Osteoblast (primary cell): ENCODE results near the gene C9orf153. TPM values are rescaled to one million over a fixed set of nuclear protein-coding genes. Genes with fewer than 3 reads are reported as not detected.

ENCODE experiments used
- DNase-seq: peaks from one replicate; pipeline ENCODE4 v3.0.0; 2011; ENCODE audit warnings: low spot score, mixed read lengths; ENCODE audit not compliant: insufficient read length; ENCODE audit errors: missing footprints
- H2AFZ ChIP-seq: 2 replicates; pipeline ENCODE4 v1.6.0; 2011; ENCODE audit warnings: mild to moderate bottlenecking, low read length
- H3K27ac ChIP-seq: 2 replicates; pipeline ENCODE4 v1.5.1; 2011; ENCODE audit warnings: mild to moderate bottlenecking, low read depth, low read length, moderate library complexity
- H3K27me3 ChIP-seq: 2 replicates; pipeline ENCODE4 v1.6.0; 2012; ENCODE audit warnings: mild to moderate bottlenecking, control low read depth, inconsistent platforms, low read length, moderate library complexity; ENCODE audit not compliant: insufficient read depth
- H3K36me3 ChIP-seq: 2 replicates; pipeline ENCODE4 v1.5.1; 2011; ENCODE audit warnings: mild to moderate bottlenecking, low read length, control low read depth, moderate library complexity; ENCODE audit not compliant: insufficient read depth
- H3K4me1 ChIP-seq: 2 replicates; pipeline ENCODE4 v1.5.1; 2011; ENCODE audit warnings: mild to moderate bottlenecking, low read length, control low read depth, moderate library complexity; ENCODE audit not compliant: insufficient read depth
- H3K4me2 ChIP-seq: 2 replicates; pipeline ENCODE4 v1.6.0; 2011; ENCODE audit warnings: mild to moderate bottlenecking, low read length; ENCODE audit not compliant: insufficient read depth
- H3K4me3 ChIP-seq: fragments of 200-600 bp; sonication (generic); 3 replicates; pipeline ENCODE4 v1.5.1; 2012; ENCODE audit warnings: mild to moderate bottlenecking, low read length, inconsistent platforms; ENCODE audit not compliant: insufficient read depth
- H3K79me2 ChIP-seq: 2 replicates; pipeline ENCODE4 v1.6.0; 2012; ENCODE audit warnings: mild to moderate bottlenecking, low read length, control low read depth, inconsistent platforms; ENCODE audit not compliant: insufficient read depth
- H3K9me3 ChIP-seq: 2 replicates; pipeline ENCODE4 v1.5.1; 2011; ENCODE audit warnings: low read depth, low read length, control low read depth
- H4K20me1 ChIP-seq: 2 replicates; pipeline ENCODE4 v1.6.0; 2012; ENCODE audit warnings: mild to moderate bottlenecking, low read length, control low read depth; ENCODE audit not compliant: insufficient read depth
- CTCF ChIP-seq: IDR thresholded peaks from 2 replicates; pipeline ENCODE4 v1.5.1; 2011; ENCODE audit warnings: mild to moderate bottlenecking, low read depth, low read length, moderate library complexity; ENCODE audit errors: extremely low read depth
- total RNA-seq: library from RNA; depleted of rRNA; stranded (reverse); fragments of >200 nt; gene quantifications from 2 replicates; pipeline ENCODE4 v1.2.3, GENCODE V29; 2012

C9orf153 gene
- total RNA-seq, 1 donor, result under 0.01 TPM

- H3K9me3 ChIP-seq, result no peaks in the 10 kb centered on the region
- no peak for DNase-seq
- no peaks in the 10 kb centered on the region for H3K27me3 ChIP-seq
- no peak overlapping the region for H3K4me2 ChIP-seq
- no peak for TF ChIP-seq CTCF
- peaks cover 10% of the 10 kb centered on the region for H4K20me1 ChIP-seq
- H3K79me2 ChIP-seq, result peaks cover 31% of the 10 kb centered on the region
- H2AFZ ChIP-seq, result no peak overlapping the region
- no peaks in the 10 kb centered on the region for H3K4me1 ChIP-seq
- H3K4me3 ChIP-seq, result no peak overlapping the region
- no peak overlapping the region for H3K27ac ChIP-seq
- peaks cover 30% of the 10 kb centered on the region for H3K36me3 ChIP-seq
Measured at GRCh38 chr9:86272221-86272620, 12.8 kb upstream of the C9orf153 start.

- no peak for DNase-seq
- Histone ChIP-seq H3K4me2 (no peak overlapping the region), H3K79me2 (peaks cover 8% of the 10 kb centered on the region), H3K9me3 (no peaks in the 10 kb centered on the region), H3K4me3 (no peak overlapping the region), H2AFZ (no peak overlapping the region), H3K27ac (no peak overlapping the region), H4K20me1 (no peaks in the 10 kb centered on the region), H3K27me3 (no peaks in the 10 kb centered on the region), H3K36me3 (peaks cover 22% of the 10 kb centered on the region), H3K4me1 (peaks cover 7% of the 10 kb centered on the region)
- TF ChIP-seq CTCF, result no peak
Measured at GRCh38 chr9:86263876-86264275, 4.4 kb upstream of the C9orf153 start.

- no peak overlapping the region for H3K27ac ChIP-seq
- DNase-seq, result no peak
- TF ChIP-seq CTCF, result no peak
- no peak overlapping the region for H2AFZ ChIP-seq
- peaks cover 22% of the 10 kb centered on the region for H3K36me3 ChIP-seq
- no peaks in the 10 kb centered on the region for H4K20me1 ChIP-seq
- peaks cover 7% of the 10 kb centered on the region for H3K4me1 ChIP-seq
- H3K4me3 ChIP-seq, result no peak overlapping the region
- peaks cover 6% of the 10 kb centered on the region for H3K79me2 ChIP-seq
- H3K4me2 ChIP-seq, result no peak overlapping the region
- no peaks in the 10 kb centered on the region for H3K9me3 ChIP-seq
- H3K27me3 ChIP-seq, result no peaks in the 10 kb centered on the region
Measured at GRCh38 chr9:86262492-86262891, 3.0 kb upstream of the C9orf153 start.

- Histone ChIP-seq H3K4me3 (no peak overlapping the region), H2AFZ (no peak overlapping the region), H3K4me1 (no peaks in the 10 kb centered on the region), H3K27me3 (no peaks in the 10 kb centered on the region), H4K20me1 (no peaks in the 10 kb centered on the region), H3K79me2 (no peaks in the 10 kb centered on the region), H3K4me2 (no peak overlapping the region), H3K27ac (no peak overlapping the region), H3K36me3 (peaks cover 3% of the 10 kb centered on the region), H3K9me3 (no peaks in the 10 kb centered on the region)
- no peak for DNase-seq
- no peak for TF ChIP-seq CTCF
Measured at GRCh38 chr9:86257391-86257790, 2.1 kb downstream of the C9orf153 start.
